Suprapubic skin (tissue), 3 donors: Measurements from ENCODE around the gene CD160.

ENCODE experiments used
- CTCF ChIP-seq, 2 donors: fragments of 200-600 bp in 1 of 2; fragments of 450-650 bp in 1 of 2; sonication (generic) in 1 of 2; IDR thresholded peaks; one replicate each; pipeline ENCODE4 v1.5.1; 2016 to 2019; ENCODE audit warnings: antibody characterized with exemption in 2 of 2, mild to moderate bottlenecking in 1 of 2, moderate library complexity in 1 of 2
- POLR2A ChIP-seq, 2 donors: fragments of 450-650 bp; IDR thresholded peaks; one replicate each; pipeline ENCODE4 v1.6.1; 2017; ENCODE audit warnings: antibody characterized with exemption in 2 of 2, mild to moderate bottlenecking in 2 of 2, moderate library complexity in 2 of 2

GRCh38 chr1:145778146-145778540 is 58.8 kb downstream of the CD160 start:
- TF ChIP-seq CTCF (IDR thresholded peaks at IDR 0.05) = no peak
- TF ChIP-seq POLR2A (IDR thresholded peaks at IDR 0.05) = no peak
